Activated CD4-positive, alpha-beta T cell treated with anti-CD3 and anti-CD28 coated beads, Interleukin-2, amount 10 ng/mL, durations not matched to agents 24 days and 14 days (primary cell): Measurements from ENCODE around the gene ANKRD9. TPM values are rescaled to one million over a fixed set of nuclear protein-coding genes. Genes with fewer than 3 reads are reported as not detected.
"Not testable (repeated sequence)": the region's sequence is repeated elsewhere in the genome, so short reads cannot be mapped to it uniquely, and the experiment has no call there.

Experiments
- DNase-seq: peaks from one replicate; pipeline ENCODE4 v3.0.0; 2022
- H3K27ac Mint-ChIP-seq: one replicate; pipeline ENCODE4 v1.8.0; 2022; ENCODE audit warnings: mild to moderate bottlenecking, mixed read lengths
- H3K27me3 Mint-ChIP-seq: one replicate; pipeline ENCODE4 v1.8.0; 2022; ENCODE audit warnings: mixed read lengths
- H3K36me3 Mint-ChIP-seq: one replicate; pipeline ENCODE4 v1.8.0; 2022; ENCODE audit warnings: low read depth, mild to moderate bottlenecking, mixed read lengths
- H3K4me1 Mint-ChIP-seq: one replicate; pipeline ENCODE4 v1.8.0; 2021; ENCODE audit warnings: mixed read lengths
- H3K4me3 Mint-ChIP-seq: one replicate; pipeline ENCODE4 v1.8.0; 2022; ENCODE audit warnings: mild to moderate bottlenecking, moderate library complexity, mixed read lengths
- H3K9me3 Mint-ChIP-seq: one replicate; pipeline ENCODE4 v1.8.0; 2021; ENCODE audit warnings: mixed read lengths
- intact Hi-C: fragments of 100-400 bp; cut with micrococcal nuclease; formaldehyde crosslinking; loops from one replicate; pipeline ENCODE4 v1.15.1; 2023
- total RNA-seq: library from RNA; stranded (reverse); gene quantifications from 2 replicates; pipeline ENCODE4 v1.2.3, GENCODE V29; 2022

ANKRD9 gene, protein sequence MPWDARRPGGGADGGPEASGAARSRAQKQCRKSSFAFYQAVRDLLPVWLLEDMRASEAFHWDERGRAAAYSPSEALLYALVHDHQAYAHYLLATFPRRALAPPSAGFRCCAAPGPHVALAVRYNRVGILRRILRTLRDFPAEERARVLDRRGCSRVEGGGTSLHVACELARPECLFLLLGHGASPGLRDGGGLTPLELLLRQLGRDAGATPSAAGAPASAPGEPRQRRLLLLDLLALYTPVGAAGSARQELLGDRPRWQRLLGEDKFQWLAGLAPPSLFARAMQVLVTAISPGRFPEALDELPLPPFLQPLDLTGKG
- total RNA-seq, result 14.6 and 16.5 TPM in 2 replicates

DNA sequence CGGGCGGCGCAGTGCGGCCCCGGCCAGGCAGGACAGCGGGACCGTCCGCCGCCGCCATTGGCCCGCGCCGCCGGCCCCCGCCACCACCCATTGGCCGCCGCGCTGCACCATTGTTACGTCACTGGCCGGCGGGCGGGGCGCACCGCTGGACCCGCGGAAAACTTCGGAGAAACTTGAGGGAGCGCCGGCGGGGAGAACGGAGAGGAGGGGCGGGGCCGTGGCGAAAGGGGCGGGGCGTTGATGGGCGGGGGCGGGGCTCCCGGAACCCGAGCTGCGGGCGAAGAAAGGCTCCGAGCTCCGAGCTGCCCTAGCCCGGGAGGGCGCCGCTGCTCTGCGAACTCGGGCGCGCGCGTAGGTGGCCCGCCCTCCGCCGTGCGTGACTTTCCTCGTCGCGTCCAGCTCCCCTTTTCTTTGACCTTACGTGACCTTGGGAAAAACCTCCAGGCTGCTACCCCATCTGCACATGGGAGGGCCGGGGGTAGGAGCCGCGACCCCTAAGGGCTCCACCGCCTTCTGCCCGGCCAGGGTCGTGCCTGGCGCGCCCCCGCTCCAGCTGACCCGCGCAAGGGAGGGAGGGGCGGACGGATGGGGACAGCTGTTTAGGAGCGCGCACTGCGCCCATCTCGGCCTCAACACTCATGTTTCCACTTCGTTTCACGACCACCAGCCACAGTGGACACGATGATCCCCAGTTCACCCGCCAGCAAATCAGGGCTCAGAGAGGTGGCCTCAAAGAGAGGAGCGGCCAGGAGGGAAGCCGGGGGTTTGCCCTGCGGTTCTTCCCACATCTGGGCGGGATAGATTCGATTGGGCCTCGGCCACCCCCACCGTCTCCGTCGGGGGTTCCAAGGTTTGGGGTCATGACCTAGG is at the start of gene ANKRD9:
Gene ANKRD9, minus strand, starts transcription at position 31 of the 870 bp plus-strand sequence. CDS start 1,887 bp downstream, outside the sequence.
- intact Hi-C loops, result no loop called here
- peak; percentile 97 for DNase-seq
- H3K4me1 Mint-ChIP-seq, result peaks cover 13% of the 10 kb centered on the region
- peaks cover 1% of the 10 kb centered on the region for H3K36me3 Mint-ChIP-seq
- peak within 1 kb of the TSS; percentile 86 for H3K4me3 Mint-ChIP-seq
- no peaks in the 10 kb centered on the region for H3K9me3 Mint-ChIP-seq
- no peaks in the 10 kb centered on the region for H3K27me3 Mint-ChIP-seq
- H3K27ac Mint-ChIP-seq, result peak within 1 kb of the TSS; percentile 80

DNA sequence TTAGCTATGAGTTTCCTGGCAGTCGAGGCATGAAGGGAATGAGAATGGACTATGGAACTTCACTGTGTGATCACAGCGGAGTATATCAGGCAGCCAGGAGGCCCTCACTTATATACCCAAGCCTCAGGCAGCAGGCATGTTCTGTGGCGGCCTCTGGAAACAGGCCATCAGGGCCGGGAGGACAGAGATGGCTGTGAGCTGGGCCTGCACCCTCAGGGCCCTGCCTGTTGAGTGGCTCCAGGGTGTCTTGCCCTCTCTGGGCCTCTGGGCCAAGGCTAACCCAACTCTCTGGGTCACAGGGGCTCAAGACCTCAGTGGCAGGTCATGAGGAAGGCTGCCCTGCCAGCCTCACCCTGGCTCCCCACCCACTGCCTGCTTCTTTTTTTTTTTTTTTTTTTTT is 49.0 kb upstream of the ANKRD9 start:
- H3K4me3 Mint-ChIP-seq, result no peak overlapping the region
- H3K27me3 Mint-ChIP-seq, result no peaks in the 10 kb centered on the region
- H3K4me1 Mint-ChIP-seq, result no peaks in the 10 kb centered on the region
- H3K9me3 Mint-ChIP-seq, result no peaks in the 10 kb centered on the region
- no peaks in the 10 kb centered on the region for H3K36me3 Mint-ChIP-seq
- intact Hi-C loops, result no loop called here
- no peak for DNase-seq
- no peak overlapping the region for H3K27ac Mint-ChIP-seq

DNA sequence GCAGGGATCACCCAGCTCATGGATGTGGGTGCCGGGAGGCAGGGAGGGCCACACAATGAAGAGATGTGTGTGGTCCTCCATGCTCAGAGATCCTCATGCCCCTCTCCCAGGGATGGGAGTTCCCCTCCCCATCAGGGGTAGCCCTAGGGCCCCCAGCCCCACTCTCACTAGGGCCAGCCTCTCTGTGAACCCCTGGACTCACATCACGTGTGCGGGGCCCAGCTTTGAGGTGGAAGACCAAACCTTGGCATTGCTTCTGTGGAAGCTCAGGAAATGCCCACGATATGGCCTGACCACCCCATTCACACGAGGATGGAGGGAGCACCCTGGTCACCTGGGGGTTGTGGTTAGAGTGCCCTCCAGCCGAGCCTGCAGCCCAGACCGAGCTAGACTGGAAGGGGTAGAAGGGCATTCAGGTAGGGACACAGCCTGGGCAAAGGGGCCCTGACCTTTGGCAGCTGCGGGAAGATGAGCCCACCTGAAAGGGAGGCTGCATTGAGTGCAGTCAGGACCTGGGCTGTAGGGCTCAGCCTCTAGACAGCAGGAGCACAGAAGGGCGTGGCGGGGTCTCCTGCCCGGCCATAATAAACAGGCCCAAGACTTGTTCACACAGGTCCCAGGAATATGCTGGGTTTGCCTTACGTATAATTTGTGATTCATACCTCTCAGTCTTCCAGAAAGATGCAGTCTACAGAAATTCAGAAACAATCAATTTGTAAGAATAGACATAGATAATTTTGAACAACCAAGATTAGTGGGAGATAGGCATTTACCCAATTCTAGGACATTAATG is 48.1 kb upstream of the ANKRD9 start:
- Mint-ChIP-seq H3K36me3 (no peaks in the 10 kb centered on the region), H3K4me1 (no peaks in the 10 kb centered on the region), H3K9me3 (no peaks in the 10 kb centered on the region), H3K4me3 (no peak overlapping the region), H3K27ac (no peak overlapping the region), H3K27me3 (no peaks in the 10 kb centered on the region)
- DNase-seq, result no peak
- intact Hi-C loops, result no loop called here

DNA sequence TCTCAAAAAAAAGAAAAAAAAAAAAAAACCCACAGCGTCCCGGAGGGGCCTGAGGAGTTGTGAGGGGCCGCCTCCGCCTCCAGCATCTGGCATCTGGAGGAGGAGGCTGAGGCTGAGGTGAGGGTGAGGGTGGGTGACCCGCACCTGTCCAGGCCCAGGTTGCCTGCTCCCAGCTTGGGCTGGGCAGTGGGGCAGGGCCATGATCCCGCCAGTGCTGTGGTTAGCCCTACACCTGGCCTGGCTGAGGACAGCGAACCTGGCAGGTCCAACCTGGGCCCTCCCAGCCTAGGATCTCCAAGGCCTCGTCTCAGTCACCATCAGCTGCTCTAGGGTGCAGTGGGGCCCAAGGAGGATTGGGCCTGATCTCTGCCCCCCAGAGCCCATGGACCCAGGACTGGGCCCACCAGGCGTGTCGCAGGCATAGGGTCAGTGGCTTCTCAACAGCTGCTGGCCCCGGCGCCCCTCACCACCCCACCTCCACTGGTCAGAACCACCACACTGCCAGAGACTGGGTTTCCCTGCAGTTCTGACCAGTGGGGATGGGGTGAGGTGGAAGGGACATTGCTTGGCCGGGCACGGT is 46.6 kb upstream of the ANKRD9 start:
- H3K4me1 Mint-ChIP-seq, result no peaks in the 10 kb centered on the region
- intact Hi-C loops, result no loop called here
- DNase-seq, result no peak
- H3K36me3 Mint-ChIP-seq, result no peaks in the 10 kb centered on the region
- no peaks in the 10 kb centered on the region for H3K27me3 Mint-ChIP-seq
- H3K4me3 Mint-ChIP-seq, result no peak overlapping the region
- no peaks in the 10 kb centered on the region for H3K9me3 Mint-ChIP-seq
- H3K27ac Mint-ChIP-seq, result no peak overlapping the region

DNA sequence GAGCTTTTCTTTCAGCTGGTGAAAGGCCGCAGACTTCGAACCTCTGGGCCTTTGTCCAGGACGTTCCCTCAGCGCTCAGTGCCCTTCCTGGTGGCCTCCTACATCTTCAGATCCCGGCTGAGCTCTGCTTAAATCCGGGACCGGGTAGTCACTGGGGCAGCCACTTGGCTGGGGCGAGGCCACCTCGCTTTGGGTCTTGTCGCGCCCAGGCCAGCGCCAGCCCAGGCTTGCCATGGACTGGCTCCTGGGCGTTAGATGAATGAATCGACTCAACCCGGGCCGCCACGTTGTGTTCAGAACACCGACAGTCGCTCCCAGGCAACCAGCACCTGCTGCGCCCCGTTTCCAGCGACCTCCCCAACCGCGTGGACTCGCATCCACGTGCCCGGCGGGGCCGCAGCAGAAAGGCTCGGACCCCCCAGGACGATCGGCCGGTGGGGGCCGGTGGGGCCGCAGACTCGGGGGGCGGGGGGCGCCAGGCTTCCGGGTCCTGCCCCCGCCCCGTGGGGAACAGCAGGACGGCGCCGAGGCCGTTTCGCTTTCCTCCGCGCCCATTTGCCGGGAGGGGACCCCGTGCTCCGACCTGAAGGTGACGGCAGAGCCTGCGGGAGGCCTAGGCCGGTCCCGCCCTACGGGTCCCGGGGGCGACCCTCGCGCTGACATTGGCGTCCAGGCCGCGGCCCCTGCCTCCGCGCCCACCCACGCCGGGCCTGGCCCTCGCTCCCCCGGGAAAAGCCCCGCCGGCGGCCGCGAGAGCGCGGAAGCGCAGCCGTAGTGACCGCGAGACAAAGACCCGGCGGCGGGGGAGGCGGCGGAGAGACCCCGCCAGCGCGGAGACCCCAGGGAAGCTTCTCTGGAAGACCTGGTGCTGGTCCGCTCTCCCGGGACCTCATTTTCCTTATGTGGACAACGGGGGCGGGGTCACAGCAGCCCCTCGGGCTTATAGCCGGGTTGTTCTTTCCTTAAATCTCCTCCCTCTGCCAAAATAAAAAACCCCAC is 45.5 kb upstream of the ANKRD9 start:
- Mint-ChIP-seq H3K27me3 (peaks cover 3% of the 10 kb centered on the region), H3K4me3 (peak overlapping the region; percentile 66), H3K9me3 (no peaks in the 10 kb centered on the region), H3K36me3 (no peaks in the 10 kb centered on the region), H3K27ac (peak overlapping the region; percentile 66), H3K4me1 (no peaks in the 10 kb centered on the region)
- intact Hi-C loops, result no loop called here
- DNase-seq, result peak; percentile 91

DNA sequence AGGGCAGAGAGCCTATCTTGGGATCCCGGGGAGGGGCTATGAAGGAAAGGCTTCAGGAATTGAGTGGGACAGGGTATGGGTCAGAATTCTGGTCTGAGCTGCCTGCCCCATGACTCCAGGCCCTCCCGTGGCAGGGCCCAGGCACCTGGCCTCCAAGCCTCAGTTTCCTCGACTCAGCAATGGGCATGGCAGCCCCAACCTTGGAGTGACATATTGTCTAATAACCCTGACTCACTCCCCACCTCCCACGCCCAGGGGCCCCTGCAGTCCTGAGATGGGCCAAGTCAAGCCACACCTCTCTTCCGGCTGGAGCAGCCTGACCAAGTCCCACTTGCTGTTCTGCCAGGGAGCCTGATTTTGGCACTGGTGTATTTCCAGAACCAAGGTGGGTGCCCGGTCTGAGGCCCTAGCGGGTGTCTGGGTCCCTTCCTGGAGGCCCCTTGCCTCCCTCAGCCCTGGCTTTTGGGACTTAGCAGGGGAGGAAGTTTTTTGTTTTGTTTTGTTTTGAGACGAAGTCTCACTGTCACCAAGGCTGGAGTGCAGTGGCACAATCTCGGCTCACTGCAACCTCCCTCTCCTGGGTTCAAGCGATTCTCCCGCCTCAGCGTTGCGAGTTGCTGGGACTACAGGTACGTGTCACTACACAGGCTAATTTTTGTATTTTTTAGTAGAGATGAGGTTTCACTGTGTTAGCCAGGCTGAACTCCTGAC is 42.6 kb upstream of the ANKRD9 start:
- Mint-ChIP-seq H3K27me3 (peaks cover 17% of the 10 kb centered on the region), H3K9me3 (no peaks in the 10 kb centered on the region), H3K27ac (no peak overlapping the region), H3K36me3 (no peaks in the 10 kb centered on the region), H3K4me3 (no peak overlapping the region), H3K4me1 (no peaks in the 10 kb centered on the region)
- intact Hi-C loops, result no loop called here
- DNase-seq, result no peak

DNA sequence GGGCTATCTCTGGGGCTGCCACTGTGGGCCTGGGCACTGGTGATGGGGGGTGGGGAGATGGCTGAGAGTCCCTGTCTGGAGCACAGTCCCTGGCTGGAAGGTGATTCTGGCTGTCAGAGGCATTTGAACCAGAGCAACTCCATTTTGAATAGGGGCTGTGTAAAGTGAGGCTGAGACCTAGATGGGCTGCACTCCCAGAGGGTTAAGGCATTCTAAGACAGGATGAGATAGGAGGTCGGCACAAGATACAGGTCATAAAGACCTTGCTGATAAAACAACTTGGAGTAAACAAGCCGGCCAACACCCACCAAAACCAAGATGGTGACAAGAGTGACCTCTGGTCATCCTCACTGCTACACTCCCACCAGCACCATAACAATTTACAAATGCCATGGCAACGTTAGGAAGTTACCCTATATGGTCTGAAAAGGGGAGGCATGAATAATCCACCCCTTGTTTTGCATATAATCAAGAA is 41.4 kb upstream of the ANKRD9 start:
- H3K4me3 Mint-ChIP-seq, H3K27ac Mint-ChIP-seq, H3K36me3 Mint-ChIP-seq, H3K9me3 Mint-ChIP-seq, DNase-seq, H3K4me1 Mint-ChIP-seq, intact Hi-C loops: not testable (repeated sequence)
- peaks cover 23% of the 10 kb centered on the region for H3K27me3 Mint-ChIP-seq

DNA sequence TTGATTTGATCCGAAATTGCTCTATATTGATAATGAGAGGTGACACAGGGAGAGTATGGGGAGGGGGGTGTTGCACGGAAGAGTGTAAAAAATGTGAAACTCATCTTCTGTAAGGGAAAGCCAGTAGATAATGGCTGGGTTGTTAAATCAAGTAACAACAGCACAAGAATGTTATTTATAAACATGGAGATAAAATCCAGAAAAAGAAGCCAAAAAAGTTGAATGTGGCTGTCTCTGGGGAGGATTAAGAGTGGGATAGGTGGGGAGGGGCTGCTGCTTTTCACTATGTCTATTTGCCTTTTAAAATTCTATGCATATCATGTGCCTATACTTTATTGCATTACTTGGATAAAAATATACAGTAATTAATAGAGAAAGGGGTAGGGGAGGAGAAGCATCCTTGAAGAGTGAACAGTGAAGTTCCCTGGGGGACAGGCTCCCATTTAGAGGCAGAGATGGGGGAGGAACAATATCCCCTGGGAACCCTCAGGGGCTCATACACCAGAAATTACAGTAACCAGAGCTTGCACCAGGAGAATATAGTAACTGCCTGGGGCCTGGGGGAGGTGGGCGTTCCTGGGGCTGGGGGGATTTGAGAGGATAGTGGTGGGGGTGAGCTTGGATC is 39.2 kb upstream of the ANKRD9 start:
- no peak for DNase-seq
- Mint-ChIP-seq H3K4me3 (no peak overlapping the region), H3K36me3 (no peaks in the 10 kb centered on the region), H3K27ac (no peak overlapping the region), H3K27me3 (peaks cover 37% of the 10 kb centered on the region), H3K9me3 (no peaks in the 10 kb centered on the region), H3K4me1 (peaks cover 3% of the 10 kb centered on the region)
- intact Hi-C loops, result no loop called here

DNA sequence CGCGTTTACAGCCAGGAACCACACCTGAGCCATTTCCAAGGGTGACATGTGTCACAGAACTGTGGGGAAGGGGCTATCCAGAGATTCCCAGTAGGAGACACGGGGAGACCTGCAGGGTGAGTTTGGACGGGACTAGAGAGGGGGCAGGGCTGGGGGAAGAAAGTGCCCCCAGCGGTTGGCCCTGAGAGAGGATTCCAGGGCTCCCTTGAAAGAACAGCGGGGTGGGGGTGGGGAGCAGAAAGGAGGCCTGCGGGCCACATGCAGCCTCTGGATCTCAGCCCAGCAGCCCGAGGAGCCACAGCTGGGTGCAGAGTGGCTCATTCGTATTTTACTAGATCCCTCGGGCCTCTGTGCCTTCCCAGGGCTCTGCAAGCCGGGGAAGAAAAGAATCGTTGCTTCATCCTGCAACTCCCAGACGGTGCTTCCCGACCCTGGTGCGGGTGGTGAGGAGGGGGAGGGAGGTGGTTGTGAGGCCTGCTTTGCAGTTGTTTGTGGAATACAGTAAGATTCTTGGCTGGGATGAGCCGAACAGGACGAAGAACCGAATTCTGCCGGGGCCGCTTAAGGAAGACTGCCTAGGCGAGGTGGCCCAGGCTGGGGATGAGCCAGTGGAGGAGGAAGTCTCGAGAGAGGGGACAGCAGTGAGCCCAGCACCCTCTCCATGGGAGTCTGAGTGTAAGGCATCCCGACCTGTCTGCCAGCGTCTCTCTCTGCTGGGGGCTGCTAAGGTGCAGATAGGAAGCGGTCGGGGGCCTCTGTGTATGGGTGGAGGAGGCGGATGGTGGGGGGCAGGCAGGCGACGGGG is 36.1 kb upstream of the ANKRD9 start:
- Mint-ChIP-seq H3K4me3 (peak overlapping the region; percentile 74), H3K27ac (no peak overlapping the region), H3K9me3 (no peaks in the 10 kb centered on the region), H3K27me3 (peaks cover 45% of the 10 kb centered on the region), H3K4me1 (peaks cover 3% of the 10 kb centered on the region), H3K36me3 (no peaks in the 10 kb centered on the region)
- intact Hi-C loops, result no loop called here
- no peak for DNase-seq

DNA sequence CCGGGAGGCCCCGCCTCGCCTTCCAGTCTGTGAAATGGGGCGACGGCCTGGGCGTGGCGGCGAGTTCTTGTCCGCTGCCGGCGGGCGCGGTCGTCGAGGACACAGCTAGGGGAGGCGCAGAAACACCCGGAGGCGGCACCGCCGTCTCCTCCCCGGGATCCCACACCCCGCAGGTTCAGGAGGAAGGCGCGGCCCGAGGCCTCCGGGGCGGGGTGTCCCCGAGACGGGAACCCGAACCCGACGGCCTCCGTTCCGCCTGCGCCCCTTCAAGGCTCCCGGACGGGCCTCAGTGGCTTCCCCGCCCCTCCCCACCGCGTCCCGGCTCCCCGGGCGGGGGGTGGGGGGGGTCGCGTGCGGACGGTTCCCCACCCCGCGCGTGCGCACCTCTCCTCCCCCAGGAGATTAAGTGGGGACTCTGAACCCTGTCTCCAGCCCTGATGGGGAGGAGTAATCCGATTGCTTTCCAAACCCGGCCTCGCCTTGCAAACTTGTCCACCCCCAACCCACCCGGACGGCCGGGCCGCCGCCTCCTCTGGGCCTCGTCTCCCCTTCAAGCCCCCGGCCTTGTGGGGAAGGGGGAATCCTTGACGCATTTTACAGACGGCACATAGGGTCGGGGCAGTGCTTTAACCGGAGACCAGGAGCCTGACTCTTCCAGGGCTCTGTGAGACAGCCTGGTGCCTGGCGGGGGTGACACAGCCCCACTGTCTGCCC is 35.3 kb upstream of the ANKRD9 start:
- H3K9me3 Mint-ChIP-seq, result no peaks in the 10 kb centered on the region
- peak overlapping the region; percentile 74 for H3K4me3 Mint-ChIP-seq
- H3K36me3 Mint-ChIP-seq, result no peaks in the 10 kb centered on the region
- peaks cover 3% of the 10 kb centered on the region for H3K4me1 Mint-ChIP-seq
- no peak overlapping the region for H3K27ac Mint-ChIP-seq
- intact Hi-C loops, result no loop called here
- peaks cover 40% of the 10 kb centered on the region for H3K27me3 Mint-ChIP-seq
- peak; percentile 86 for DNase-seq
